H9 (cell line): ENCODE data around the gene TRIP11. TPM values are rescaled to one million over a fixed set of nuclear protein-coding genes. Genes with fewer than 3 reads are reported as not detected.

Experiments
- DNase-seq: peaks from one replicate; pipeline ENCODE4 v3.0.0-alpha.2; 2017
- H2AFZ ChIP-seq: one replicate; pipeline ENCODE4 v1.6.1; 2013; ENCODE audit warnings: mild to moderate bottlenecking, low read length, control low read depth, moderate library complexity
- H2AK5ac ChIP-seq: 2 replicates; pipeline ENCODE4 v1.6.1; 2013; ENCODE audit warnings: low read length, control low read depth, mixed read lengths; ENCODE audit not compliant: insufficient read length
- H2BK120ac ChIP-seq: one replicate; pipeline ENCODE4 v1.6.1; 2013; ENCODE audit warnings: low read depth, mild to moderate bottlenecking, low read length, control low read depth, inconsistent platforms; ENCODE audit not compliant: poor library complexity, severe bottlenecking
- H2BK12ac ChIP-seq: 2 replicates; pipeline ENCODE4 v1.6.1; 2013; ENCODE audit warnings: low read length, control low read depth, mixed read lengths, low read depth; ENCODE audit not compliant: insufficient read length
- H2BK15ac ChIP-seq: 2 replicates; pipeline ENCODE4 v1.6.1; 2013; ENCODE audit warnings: low read depth, low read length, control low read depth
- H2BK20ac ChIP-seq: one replicate; pipeline ENCODE4 v1.6.1; 2013; ENCODE audit warnings: low read depth, mild to moderate bottlenecking, low read length, control low read depth, inconsistent platforms; ENCODE audit not compliant: poor library complexity, severe bottlenecking
- H2BK5ac ChIP-seq: 2 replicates; pipeline ENCODE4 v1.6.1; 2013; ENCODE audit warnings: low read length, control low read depth, mixed read lengths; ENCODE audit not compliant: insufficient read length
- H3K14ac ChIP-seq: 2 replicates; pipeline ENCODE4 v1.6.1; 2013; ENCODE audit warnings: low read length, control low read depth; ENCODE audit not compliant: insufficient read depth
- H3K18ac ChIP-seq: 2 replicates; pipeline ENCODE4 v1.6.1; 2013; ENCODE audit warnings: low read depth, mild to moderate bottlenecking, mixed read lengths, low read length, control low read depth; ENCODE audit not compliant: insufficient read length
- H3K23ac ChIP-seq: 2 replicates; pipeline ENCODE4 v1.6.1; 2013; ENCODE audit warnings: low read length, control low read depth, mixed read lengths, low read depth; ENCODE audit not compliant: insufficient read length
- H3K23me2 ChIP-seq: 2 replicates; pipeline ENCODE4 v1.6.1; 2013; ENCODE audit warnings: low read depth, mild to moderate bottlenecking, mixed read lengths, low read length, control low read depth; ENCODE audit not compliant: insufficient read length, poor library complexity, severe bottlenecking
- H3K27ac ChIP-seq: 2 replicates; pipeline ENCODE4 v1.5.1; 2013; ENCODE audit warnings: low read length, control low read depth, mixed read lengths, low read depth; ENCODE audit not compliant: insufficient read length
- H3K27me3 ChIP-seq: 2 replicates; pipeline ENCODE4 v1.6.1; 2013; ENCODE audit warnings: low read length, control low read depth, inconsistent platforms; ENCODE audit not compliant: insufficient read depth
- H3K4ac ChIP-seq: 2 replicates; pipeline ENCODE4 v1.6.1; 2013; ENCODE audit warnings: low read depth, mild to moderate bottlenecking, control low read depth, inconsistent platforms, low read length, moderate library complexity
- H3K4me1 ChIP-seq: 2 replicates; pipeline ENCODE4 v1.6.1; 2013; ENCODE audit warnings: low read length, control low read depth, inconsistent platforms; ENCODE audit not compliant: insufficient read depth
- H3K4me2 ChIP-seq: 2 replicates; pipeline ENCODE4 v1.6.1; 2013; ENCODE audit warnings: low read length, control low read depth, mixed read lengths; ENCODE audit not compliant: insufficient read length, insufficient read depth
- H3K56ac ChIP-seq: 2 replicates; pipeline ENCODE4 v1.6.1; 2013; ENCODE audit warnings: low read depth, mild to moderate bottlenecking, mixed read lengths, low read length, control low read depth; ENCODE audit not compliant: insufficient read length
- H3K79me1 ChIP-seq: 2 replicates; pipeline ENCODE4 v1.6.1; 2013; ENCODE audit warnings: low read depth, mild to moderate bottlenecking, moderate library complexity, low read length, control low read depth, inconsistent platforms; ENCODE audit not compliant: insufficient read depth, poor library complexity, severe bottlenecking
- H3K79me2 ChIP-seq: 2 replicates; pipeline ENCODE4 v1.6.1; 2013; ENCODE audit warnings: low read length, control low read depth, inconsistent platforms; ENCODE audit not compliant: insufficient read depth
- H3K9ac ChIP-seq: 2 replicates; pipeline ENCODE4 v1.6.1; 2013; ENCODE audit warnings: low read length, control low read depth, mixed read lengths; ENCODE audit not compliant: insufficient read length; ENCODE audit errors: extremely low read depth
- H3K9me3 ChIP-seq: one replicate; pipeline ENCODE4 v1.6.1; 2013; ENCODE audit warnings: low read depth, low read length, inconsistent platforms; ENCODE audit not compliant: control insufficient read depth
- H3T11ph ChIP-seq: one replicate; pipeline ENCODE4 v1.6.1; 2013; ENCODE audit warnings: mild to moderate bottlenecking, low read length, control low read depth, inconsistent platforms
- H4K20me1 ChIP-seq: one replicate; pipeline ENCODE4 v1.6.1; 2013; ENCODE audit not compliant: control insufficient read depth, insufficient read length, insufficient read depth
- H4K5ac ChIP-seq: 2 replicates; pipeline ENCODE4 v1.6.1; 2013; ENCODE audit warnings: low read depth, mild to moderate bottlenecking, mixed read lengths, low read length, control low read depth; ENCODE audit not compliant: insufficient read length
- H4K8ac ChIP-seq: replicated peaks from 2 replicates; pipeline ENCODE4 v1.6.1; 2013; ENCODE audit warnings: low read length, control low read depth, mixed read lengths, low read depth; ENCODE audit not compliant: insufficient read length
- H4K91ac ChIP-seq: 2 replicates; pipeline ENCODE4 v1.6.1; 2013; ENCODE audit warnings: low read depth, mild to moderate bottlenecking, moderate library complexity, mixed read lengths, low read length, control low read depth; ENCODE audit not compliant: insufficient read length
- H3K27ac Mint-ChIP-seq, 3 experiments: 2 replicates in 2 of 3; 3 replicates in 1 of 3; pipeline ENCODE4 v1.8.0; 2020 to 2021; ENCODE audit warnings: mixed read lengths in 3 of 3, mild to moderate bottlenecking in 1 of 3, moderate library complexity in 1 of 3
- H3K27me3 Mint-ChIP-seq: 2 replicates; pipeline ENCODE4 v1.8.0; 2021; ENCODE audit warnings: low read depth, mild to moderate bottlenecking, moderate library complexity, mixed read lengths
- H3K36me3 Mint-ChIP-seq, 3 experiments: 2 replicates in 2 of 3; 3 replicates in 1 of 3; pipeline ENCODE4 v1.8.0; 2020 to 2021; ENCODE audit warnings: low read depth in 3 of 3, mixed read lengths in 3 of 3; ENCODE audit not compliant: insufficient read depth in 1 of 3
- H3K4me1 Mint-ChIP-seq, 2 experiments: 2 replicates each; pipeline ENCODE4 v1.8.0; 2020; ENCODE audit warnings: mixed read lengths in 2 of 2
- H3K4me3 Mint-ChIP-seq, 2 experiments: 2 replicates in 1 of 2; 3 replicates in 1 of 2; pipeline ENCODE4 v1.8.0; 2020 to 2021; ENCODE audit warnings: mild to moderate bottlenecking in 2 of 2, mixed read lengths in 2 of 2, moderate library complexity in 1 of 2
- H3K9me3 Mint-ChIP-seq, 2 experiments: 2 replicates in 1 of 2; 3 replicates in 1 of 2; pipeline ENCODE4 v1.8.0; 2020; ENCODE audit warnings: mild to moderate bottlenecking in 2 of 2, mixed read lengths in 2 of 2, moderate library complexity in 1 of 2
- WGBS: extraction: QIAGEN DNeasy Blood & Tissue Kit; methylation state at CpG from one replicate; pipeline ENCODE4 v1.1.7; 2013; ENCODE audit warnings: missing lambda C conversion rate, low lambda C conversion rate, mixed read lengths; ENCODE audit not compliant: insufficient read length; ENCODE audit errors: extremely low coverage; 5-methylcytosine and 5-hydroxymethylcytosine counted together
- total RNA-seq: library from RNA; stranded (reverse); gene quantifications from 2 replicates; pipeline ENCODE4 v1.2.1, GENCODE V29; 2021
- TF ChIP-seq, protein P1 (sequence below): fragments of 200-600 bp; sonication (generic); conservative IDR thresholded peaks from 3 replicates; pipeline ENCODE4 v1.8.0; 2021; ENCODE audit warnings: antibody characterized with exemption, mild to moderate bottlenecking

Gene TRIP11
- total RNA-seq, 1 experiment from 2014 or later, result 33.5 TPM

DNA sequence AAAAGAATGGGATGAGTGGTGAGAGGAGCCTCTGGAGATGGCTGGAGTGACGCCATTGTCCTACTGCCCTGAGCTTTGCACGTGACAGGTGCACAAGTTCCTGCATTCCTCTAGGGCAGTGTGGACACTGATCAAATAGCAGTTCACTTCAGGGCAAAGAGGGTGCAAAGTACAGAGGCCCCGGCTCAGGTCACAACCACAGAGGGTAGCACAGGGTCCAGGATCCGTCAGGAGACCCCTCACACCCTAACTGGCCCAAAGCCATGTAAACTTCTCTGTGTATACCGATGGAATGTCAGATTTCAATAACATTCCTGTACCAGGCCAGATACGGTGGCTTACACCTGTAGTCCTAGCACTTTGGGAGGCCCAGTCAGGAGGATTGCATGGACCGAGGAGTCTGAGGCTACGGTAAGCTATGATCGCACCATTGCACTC, 82.0 kb downstream of the TRIP11 start:
- Histone ChIP-seq H3K4me1 (no peaks in the 10 kb centered on the region), H3K79me1 (no peaks in the 10 kb centered on the region), H2BK15ac (no peak overlapping the region), H2AFZ (no peak overlapping the region), H3T11ph (no peak overlapping the region), H2BK5ac (no peak overlapping the region), H3K27ac (no peak overlapping the region), H3K4me2 (no peak overlapping the region), H3K56ac (no peak overlapping the region), H3K27me3 (no peaks in the 10 kb centered on the region), H3K4ac (no peak overlapping the region), H4K8ac (no peak overlapping the region), H2BK120ac (no peak overlapping the region), H2AK5ac (no peak overlapping the region), H3K23me2 (no peaks in the 10 kb centered on the region), H3K23ac (no peak overlapping the region), H4K5ac (no peak overlapping the region), H3K79me2 (no peaks in the 10 kb centered on the region), H3K9me3 (no peaks in the 10 kb centered on the region), H4K20me1 (no peaks in the 10 kb centered on the region), H3K14ac (no peak overlapping the region), H2BK12ac (no peak overlapping the region), H2BK20ac (no peak overlapping the region), H3K9ac (no peak overlapping the region), H3K18ac (no peak overlapping the region), H4K91ac (no peak overlapping the region)
- WGBS, result no CpG with 5 or more reads among the region's 9 CpGs
- no peak overlapping the region for H3K27ac Mint-ChIP-seq
- H3K27me3 Mint-ChIP-seq, result peaks cover 2% of the 10 kb centered on the region; the same call in 1 of the 2 replicates
- H3K4me3 Mint-ChIP-seq, result no peak overlapping the region
- no peak for DNase-seq
- no peaks in the 10 kb centered on the region for H3K4me1 Mint-ChIP-seq
- H3K9me3 Mint-ChIP-seq, result no peaks in the 10 kb centered on the region
- H3K36me3 Mint-ChIP-seq, result no peaks in the 10 kb centered on the region
- TF ChIP-seq, protein P1, sequence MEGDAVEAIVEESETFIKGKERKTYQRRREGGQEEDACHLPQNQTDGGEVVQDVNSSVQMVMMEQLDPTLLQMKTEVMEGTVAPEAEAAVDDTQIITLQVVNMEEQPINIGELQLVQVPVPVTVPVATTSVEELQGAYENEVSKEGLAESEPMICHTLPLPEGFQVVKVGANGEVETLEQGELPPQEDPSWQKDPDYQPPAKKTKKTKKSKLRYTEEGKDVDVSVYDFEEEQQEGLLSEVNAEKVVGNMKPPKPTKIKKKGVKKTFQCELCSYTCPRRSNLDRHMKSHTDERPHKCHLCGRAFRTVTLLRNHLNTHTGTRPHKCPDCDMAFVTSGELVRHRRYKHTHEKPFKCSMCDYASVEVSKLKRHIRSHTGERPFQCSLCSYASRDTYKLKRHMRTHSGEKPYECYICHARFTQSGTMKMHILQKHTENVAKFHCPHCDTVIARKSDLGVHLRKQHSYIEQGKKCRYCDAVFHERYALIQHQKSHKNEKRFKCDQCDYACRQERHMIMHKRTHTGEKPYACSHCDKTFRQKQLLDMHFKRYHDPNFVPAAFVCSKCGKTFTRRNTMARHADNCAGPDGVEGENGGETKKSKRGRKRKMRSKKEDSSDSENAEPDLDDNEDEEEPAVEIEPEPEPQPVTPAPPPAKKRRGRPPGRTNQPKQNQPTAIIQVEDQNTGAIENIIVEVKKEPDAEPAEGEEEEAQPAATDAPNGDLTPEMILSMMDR, result no peak
